HG03097 (cell line): ENCODE results near the gene SIRPA.

Experiments
- ATAC-seq: cut with Tn5 transposase; IDR thresholded peaks from one replicate; pipeline ENCODE4 v1.9.1; 2021; ENCODE audit not compliant: unreplicated experiment, low FRiP score

Gene SIRPA

GRCh38 chr20:1945134-1945618, 50.0 kb downstream of the SIRPA start:
- no peak for ATAC-seq

DNA sequence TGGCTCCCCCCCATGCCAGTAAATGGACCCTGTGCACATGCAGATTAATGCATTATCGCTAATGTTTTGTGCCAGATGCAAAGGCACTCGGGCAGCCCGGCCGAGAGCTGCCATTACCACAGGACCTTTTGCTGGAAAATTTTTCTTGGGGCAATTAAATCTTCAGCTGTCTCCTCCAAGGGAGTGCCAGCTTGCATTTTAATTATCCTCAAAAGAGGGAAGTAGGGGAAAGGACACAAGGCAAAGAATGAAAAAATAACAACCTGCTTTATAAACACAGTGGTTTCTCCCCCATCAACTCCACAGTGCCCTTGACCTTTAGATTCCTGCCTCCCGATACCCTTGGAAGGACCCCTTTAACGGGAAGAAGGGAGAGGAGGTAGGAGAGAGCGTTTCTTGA, 50.5 kb downstream of the SIRPA start:
- no peak for ATAC-seq

GRCh38 chr20:1946442-1946761, 51.2 kb downstream of the SIRPA start:
- no peak for ATAC-seq

GRCh38 chr20:1946762-1947534, 51.7 kb downstream of the SIRPA start:
- ATAC-seq: no peak

DNA sequence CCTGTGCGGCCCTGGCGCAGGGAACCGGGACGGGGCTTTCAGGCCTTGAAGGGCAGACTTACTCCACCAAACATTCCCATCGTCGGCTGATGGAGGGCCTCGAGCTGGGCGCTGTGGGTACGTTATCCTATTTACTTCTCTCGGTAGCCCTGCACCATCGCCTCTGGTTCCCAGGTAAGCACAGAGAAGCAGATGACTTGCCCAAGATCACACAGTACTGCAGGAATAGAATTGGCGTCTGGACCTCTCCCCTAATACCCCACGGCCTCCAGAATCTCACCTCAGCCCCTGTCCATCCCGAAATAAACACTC, 52.3 kb downstream of the SIRPA start:
- no peak for ATAC-seq

- no peak for ATAC-seq
Observed at GRCh38 chr20:1949347-1950100, 54.3 kb downstream of the SIRPA start.

DNA sequence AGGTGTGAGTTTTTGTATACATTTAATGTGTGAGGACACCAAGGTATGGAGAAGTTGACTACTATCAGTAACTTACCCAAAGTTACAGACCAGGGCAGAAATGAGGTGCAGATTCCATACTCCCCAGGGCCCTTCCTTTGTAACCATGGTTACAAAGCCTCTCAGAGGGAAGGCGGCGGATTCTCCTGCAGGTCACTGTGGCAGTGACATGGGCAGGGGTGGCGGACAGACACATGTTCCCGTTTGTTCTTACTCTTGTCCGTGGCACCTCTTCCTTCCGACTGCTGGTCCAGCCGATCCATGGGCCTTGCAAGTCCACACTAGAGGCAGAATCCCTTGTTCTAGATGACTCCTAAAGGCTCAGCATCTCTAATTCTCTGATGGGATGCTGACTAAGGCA, 55.6 kb downstream of the SIRPA start:
- no peak for ATAC-seq

- no peak for ATAC-seq
Observed at GRCh38 chr20:1951436-1952115, 56.4 kb downstream of the SIRPA start.

DNA sequence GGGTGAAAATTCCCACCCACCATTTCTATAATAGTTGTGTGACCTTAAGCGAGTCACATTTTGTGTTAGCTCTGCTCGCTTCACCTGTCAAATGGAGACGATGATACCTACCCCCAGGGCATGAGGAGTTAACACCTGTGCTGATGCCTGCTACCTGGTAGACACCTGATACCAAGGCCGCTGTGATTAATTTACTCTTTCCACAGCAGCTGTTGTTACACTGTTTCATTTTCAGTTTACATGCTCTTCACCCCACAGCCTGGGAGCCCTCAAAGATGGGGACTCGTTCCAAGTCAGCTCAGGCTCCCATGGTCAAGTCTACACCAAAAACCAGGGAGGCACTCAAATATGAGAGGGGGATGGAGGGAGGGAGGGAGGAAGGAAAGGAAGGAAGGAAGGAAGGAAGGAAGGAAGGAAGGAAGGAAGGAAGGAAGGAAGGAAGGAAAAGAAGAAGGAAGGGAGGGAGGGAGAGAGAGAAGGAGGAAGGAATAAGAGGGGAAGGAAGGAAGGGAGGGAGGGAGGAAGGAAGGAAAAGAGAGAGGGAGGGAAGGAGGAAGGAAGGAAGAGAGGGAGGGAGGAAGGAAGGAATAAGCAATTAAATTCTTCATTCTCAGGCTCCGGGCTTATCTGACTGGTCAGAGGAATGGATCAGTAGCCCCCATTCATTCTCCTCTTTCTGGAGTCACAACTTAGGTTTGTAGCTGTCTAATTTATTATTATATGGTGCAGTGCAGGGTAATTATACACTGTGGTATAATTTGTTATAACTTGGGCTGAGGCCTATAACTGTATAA, 57.7 kb downstream of the SIRPA start:
- ATAC-seq: no peak

- ATAC-seq: no peak
Observed at GRCh38 chr20:1953621-1954020, 58.4 kb downstream of the SIRPA start.

- ATAC-seq: no peak
Observed at GRCh38 chr20:1955217-1955616, 60.0 kb downstream of the SIRPA start.

DNA sequence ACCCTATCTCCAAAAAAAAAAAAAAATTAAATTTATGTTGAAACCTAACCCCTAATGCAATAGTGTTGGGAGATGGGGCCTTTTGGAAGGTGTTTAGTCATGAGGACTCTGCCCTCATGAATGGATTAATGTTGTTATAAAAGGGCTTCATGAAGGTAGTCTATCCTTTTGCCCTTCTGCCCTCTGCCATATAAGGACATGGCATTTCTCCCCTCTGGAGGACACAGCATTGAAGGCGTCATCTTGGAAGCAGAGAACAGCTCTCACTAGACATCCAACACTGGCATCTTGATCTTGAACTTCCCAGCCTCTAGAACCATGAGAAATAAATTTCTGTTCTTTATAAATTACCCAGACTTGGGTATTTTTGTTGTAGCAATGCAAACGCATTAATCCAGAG, 63.2 kb downstream of the SIRPA start:
- ATAC-seq: no peak

DNA sequence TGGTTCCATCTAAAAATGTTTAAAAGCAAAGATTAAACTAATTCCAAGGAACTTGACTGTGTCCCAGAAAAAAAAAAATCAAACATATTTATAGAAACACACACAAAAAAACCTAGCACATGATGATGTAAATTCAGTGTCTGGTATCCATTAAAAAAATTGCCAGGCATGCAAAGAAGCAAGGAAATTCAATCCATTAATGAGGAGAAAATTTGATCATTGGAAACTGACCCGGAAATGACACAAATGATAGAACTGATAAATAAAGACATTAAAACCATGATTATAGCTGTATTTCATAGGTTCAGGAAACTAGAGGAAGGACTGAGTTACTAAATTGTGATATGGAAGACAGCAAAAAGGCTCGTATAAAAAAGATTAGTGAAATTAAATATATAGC, 63.9 kb downstream of the SIRPA start:
- ATAC-seq: no peak

- ATAC-seq: no peak
Observed at GRCh38 chr20:1961374-1961773, 66.2 kb downstream of the SIRPA start.

DNA sequence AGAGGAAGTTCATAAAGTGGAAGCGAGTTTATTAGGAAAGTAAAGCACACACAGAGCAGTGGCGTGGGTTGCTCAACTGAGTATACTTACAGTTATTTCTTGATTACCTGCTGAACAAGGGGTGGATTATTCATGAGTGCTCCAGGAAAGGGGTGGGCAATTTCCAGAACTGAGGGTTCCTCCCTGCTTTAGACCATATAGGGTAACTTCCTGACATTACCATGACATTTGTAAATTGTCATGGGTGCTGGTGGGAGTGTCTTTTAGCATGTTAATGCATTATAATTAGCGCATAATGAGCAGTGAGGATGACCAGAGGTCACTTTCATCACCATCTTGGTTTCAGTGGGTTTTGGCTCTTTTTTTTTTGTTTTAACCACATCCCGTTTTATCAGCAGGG, 68.9 kb downstream of the SIRPA start:
- ATAC-seq: no peak

DNA sequence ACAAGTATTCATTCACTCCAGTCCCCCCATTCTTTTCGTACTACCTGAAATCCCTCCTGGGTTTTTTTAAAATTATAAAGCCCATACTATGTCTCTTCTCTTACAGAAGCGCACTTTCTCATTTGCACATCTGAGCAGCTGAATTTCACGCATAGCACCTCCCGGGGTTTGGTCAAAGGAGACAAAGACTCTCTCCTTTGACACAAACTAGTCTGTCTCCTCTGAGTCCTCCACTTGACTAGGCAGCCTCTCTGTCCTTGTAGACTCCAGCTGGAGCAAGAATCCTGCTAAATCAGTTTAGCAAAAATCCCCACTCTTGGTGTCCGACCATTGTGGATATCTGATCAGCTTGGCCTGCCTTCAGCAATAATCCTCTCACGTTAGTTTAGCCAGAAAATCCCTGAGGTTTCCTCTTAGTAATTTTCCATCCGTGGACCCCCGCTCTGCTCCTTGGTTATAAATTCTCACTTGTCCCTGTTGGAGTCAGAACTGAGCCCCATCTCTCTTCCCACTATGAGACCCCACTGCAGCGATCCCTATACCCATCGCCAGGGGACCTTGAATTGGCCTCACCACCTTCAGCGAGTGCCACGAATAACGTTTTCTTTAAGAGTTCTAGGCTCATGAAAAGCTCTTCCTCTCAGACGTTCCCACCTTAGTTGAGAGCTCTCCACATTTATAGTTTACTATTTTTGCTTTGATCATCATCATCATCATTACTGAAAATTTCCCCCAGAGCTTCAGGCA, 69.6 kb downstream of the SIRPA start:
- no peak for ATAC-seq

DNA sequence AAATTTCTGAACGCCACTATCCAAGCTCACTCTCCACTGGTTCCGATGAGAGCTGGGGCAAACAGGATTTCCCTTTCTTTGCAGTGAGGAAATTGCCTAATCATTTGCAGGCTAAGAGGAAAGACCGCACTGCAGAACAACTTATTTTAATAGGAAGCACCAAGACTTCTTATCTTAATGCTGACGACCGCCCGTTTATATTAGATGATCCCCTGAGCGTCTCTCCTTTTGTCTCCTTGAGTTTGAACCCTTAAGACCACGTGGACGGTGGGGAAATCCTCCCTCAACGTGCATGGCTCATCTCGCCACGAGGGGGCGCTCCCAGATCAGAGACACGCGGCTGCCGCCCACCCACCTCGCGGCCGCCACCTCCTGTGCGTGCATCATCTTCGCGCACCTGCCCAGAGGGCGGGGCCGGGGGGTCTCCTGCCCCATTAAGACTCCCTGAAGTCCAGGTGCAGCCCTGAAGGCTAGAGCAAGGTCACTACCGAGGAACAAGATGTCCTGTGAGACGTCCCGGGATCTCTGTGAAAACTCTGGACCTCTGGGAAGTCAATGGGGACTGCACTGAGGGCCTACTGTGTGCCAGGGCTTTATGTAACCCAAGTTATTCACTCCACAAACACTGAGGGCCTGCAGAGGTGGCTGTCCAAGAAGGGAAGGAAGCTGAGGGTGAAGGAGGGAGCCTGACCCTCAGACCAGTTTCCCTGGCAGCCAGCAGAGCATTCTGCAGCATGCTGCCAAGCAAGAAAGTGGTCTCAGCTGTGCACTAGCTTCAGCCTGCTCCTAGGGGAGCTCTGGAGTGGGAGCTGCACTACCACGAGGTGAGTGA, 70.5 kb downstream of the SIRPA start:
- ATAC-seq: no peak

DNA sequence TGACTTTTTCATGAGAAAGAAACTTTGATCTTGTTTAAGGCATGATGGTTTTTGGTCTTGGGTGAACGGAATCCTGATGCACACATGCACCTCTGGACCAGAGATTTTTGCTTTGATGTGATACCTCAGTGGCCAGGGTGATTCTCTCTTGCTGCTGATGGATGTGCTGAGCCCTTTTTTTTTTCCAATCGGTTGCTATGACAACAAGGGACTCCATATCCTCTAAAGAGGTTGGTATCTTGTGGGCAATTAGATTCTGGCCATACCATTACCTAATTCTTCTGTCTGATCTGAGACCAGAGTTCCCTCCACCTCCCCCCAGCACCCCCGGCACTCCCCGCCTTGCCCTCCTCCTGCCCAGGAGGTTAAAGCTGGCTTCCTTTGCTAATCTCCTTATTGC, 73.8 kb downstream of the SIRPA start:
- no peak for ATAC-seq

DNA sequence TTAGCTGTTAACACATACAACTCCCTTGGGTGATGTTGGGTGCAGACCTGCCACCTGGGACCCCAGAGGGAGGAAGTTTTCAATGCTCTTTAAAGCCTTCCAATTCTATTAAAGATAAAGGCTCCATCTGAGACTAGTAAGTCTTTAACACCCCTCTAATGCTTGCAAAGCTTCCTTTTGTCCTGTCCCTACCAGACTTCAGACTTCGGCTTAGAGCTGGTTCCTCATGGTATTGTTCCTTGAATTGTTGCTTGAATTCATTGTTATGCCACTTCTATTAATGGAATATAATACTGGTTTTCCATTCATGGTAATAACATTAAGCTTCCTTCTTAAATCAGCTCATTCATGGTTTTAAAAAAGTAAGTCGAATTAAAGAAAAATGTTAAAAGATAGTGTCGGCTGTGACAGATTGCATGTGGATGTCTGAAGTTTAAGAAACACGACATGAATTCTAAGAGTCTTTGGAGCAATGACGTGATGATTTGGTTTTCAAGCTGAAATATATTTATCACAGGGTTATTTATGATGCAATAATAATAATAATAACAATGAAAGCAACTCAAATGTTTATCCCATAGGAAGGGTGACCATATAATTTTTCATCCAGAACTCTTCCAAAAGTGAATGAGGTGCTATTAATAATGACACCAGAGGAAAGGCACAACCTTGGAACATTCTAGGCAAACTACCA, 76.8 kb downstream of the SIRPA start:
- no peak for ATAC-seq
